ENCODE measurements around the gene FAAH2.

DNA sequence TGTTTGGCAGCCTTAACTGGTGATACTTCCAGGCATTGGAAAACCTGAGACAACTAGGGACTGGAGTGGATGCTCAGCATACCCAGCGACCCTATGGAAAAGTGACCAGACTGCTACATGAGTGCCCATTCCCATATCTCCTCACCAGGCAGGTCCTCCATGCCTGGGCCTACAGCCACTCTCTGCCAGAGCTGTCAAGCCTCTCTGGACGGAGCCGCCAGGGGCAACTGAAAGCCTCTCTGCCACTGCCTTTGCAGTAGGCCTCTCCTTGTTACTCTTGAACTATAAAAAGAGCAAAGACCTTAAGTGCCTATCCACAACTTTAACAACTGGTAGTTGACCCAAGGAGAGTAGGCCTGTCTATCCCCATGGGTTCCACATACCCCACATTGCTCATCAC, 20.2 kb upstream of the FAAH2 start:
- TF ChIP-seq, protein P1, sequence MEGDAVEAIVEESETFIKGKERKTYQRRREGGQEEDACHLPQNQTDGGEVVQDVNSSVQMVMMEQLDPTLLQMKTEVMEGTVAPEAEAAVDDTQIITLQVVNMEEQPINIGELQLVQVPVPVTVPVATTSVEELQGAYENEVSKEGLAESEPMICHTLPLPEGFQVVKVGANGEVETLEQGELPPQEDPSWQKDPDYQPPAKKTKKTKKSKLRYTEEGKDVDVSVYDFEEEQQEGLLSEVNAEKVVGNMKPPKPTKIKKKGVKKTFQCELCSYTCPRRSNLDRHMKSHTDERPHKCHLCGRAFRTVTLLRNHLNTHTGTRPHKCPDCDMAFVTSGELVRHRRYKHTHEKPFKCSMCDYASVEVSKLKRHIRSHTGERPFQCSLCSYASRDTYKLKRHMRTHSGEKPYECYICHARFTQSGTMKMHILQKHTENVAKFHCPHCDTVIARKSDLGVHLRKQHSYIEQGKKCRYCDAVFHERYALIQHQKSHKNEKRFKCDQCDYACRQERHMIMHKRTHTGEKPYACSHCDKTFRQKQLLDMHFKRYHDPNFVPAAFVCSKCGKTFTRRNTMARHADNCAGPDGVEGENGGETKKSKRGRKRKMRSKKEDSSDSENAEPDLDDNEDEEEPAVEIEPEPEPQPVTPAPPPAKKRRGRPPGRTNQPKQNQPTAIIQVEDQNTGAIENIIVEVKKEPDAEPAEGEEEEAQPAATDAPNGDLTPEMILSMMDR (IDR thresholded peaks at IDR 0.05): no peak
- no peak for TF ChIP-seq POLR2A (IDR thresholded peaks at IDR 0.05)
